HG02840 (cell line): Measurements from ENCODE around the gene SGPP1.
"Not testable (repeated sequence)": the region's sequence is repeated elsewhere in the genome, so short reads cannot be mapped to it uniquely, and the experiment has no call there.

Source experiments
- ATAC-seq: cut with Tn5 transposase; IDR thresholded peaks from one replicate; pipeline ENCODE4 v1.9.1; 2021; ENCODE audit warnings: mild to moderate bottlenecking, moderate library complexity, moderate number of reproducible peaks; ENCODE audit not compliant: unreplicated experiment, low FRiP score

Gene SGPP1

GRCh38 chr14:63727736-63728728, at the start of gene SGPP1:
Gene SGPP1 (minus strand): TSS chr14:63728065. CDS start chr14:63727944, 121 bp downstream.
- peak; percentile 74 for ATAC-seq

- no peak for ATAC-seq
Measured at GRCh38 chr14:63777024-63777423, 49.2 kb upstream of the SGPP1 start.

GRCh38 chr14:63773504-63773903, 45.6 kb upstream of the SGPP1 start:
- ATAC-seq: no peak

GRCh38 chr14:63770187-63770807, 42.4 kb upstream of the SGPP1 start:
- ATAC-seq: no peak

GRCh38 chr14:63766611-63767010, 38.7 kb upstream of the SGPP1 start:
- no peak for ATAC-seq

GRCh38 chr14:63764620-63765139, 36.8 kb upstream of the SGPP1 start:
- ATAC-seq: no peak

- ATAC-seq: no peak
Measured at GRCh38 chr14:63764103-63764502, 36.2 kb upstream of the SGPP1 start.

- no peak for ATAC-seq
Measured at GRCh38 chr14:63761351-63762117, 33.7 kb upstream of the SGPP1 start.

- no peak for ATAC-seq
Measured at GRCh38 chr14:63760014-63760413, 32.1 kb upstream of the SGPP1 start.

GRCh38 chr14:63759456-63759855, 31.6 kb upstream of the SGPP1 start:
- ATAC-seq: no peak

GRCh38 chr14:63757211-63757610, 29.3 kb upstream of the SGPP1 start:
- ATAC-seq: no peak

- ATAC-seq: no peak
Measured at GRCh38 chr14:63752449-63753169, 24.7 kb upstream of the SGPP1 start.

- ATAC-seq: not testable (repeated sequence)
Measured at GRCh38 chr14:63751076-63751475, 23.2 kb upstream of the SGPP1 start.

- ATAC-seq: no peak
Measured at GRCh38 chr14:63747846-63748245, 20.0 kb upstream of the SGPP1 start.

GRCh38 chr14:63745858-63746425, 18.1 kb upstream of the SGPP1 start:
- ATAC-seq: peak; percentile 68

- ATAC-seq: no peak
Measured at GRCh38 chr14:63745272-63745671, 17.4 kb upstream of the SGPP1 start.

- ATAC-seq: no peak
Measured at GRCh38 chr14:63737582-63738006, 9.7 kb upstream of the SGPP1 start.

GRCh38 chr14:63735720-63736119, 7.9 kb upstream of the SGPP1 start:
- no peak for ATAC-seq

- no peak for ATAC-seq
Measured at GRCh38 chr14:63730659-63731058, 2.8 kb upstream of the SGPP1 start.
